Central memory CD4-positive, alpha-beta T cell (primary cell): ENCODE measurements around the gene FKBP14.

ENCODE experiments used
- DNase-seq: peaks from one replicate; pipeline ENCODE4 v3.0.0; 2022

FKBP14 gene

GRCh38 chr7:30032310-30033125, 6.0 kb upstream of the FKBP14 start:
- no peak for DNase-seq

GRCh38 chr7:30029696-30030095, 3.2 kb upstream of the FKBP14 start:
- DNase-seq, result no peak

GRCh38 chr7:30028749-30029635, 2.5 kb upstream of the FKBP14 start:
- peak; percentile 22 for DNase-seq

GRCh38 chr7:30028216-30028748, 1.8 kb upstream of the FKBP14 start, which contains the start of gene PLEKHA8:
Gene PLEKHA8 (plus strand): TSS chr7:30028412. CDS start chr7:30028763, 351 bp downstream.
- peak; percentile 84 for DNase-seq

- DNase-seq, result no peak
Observed at GRCh38 chr7:30027740-30028215, 1.3 kb upstream of the FKBP14 start.

GRCh38 chr7:30027065-30027456, 559 bp upstream of the FKBP14 start:
- DNase-seq, result peak; percentile 60

- no peak for DNase-seq
Observed at GRCh38 chr7:30023524-30023923, 3.0 kb downstream of the FKBP14 start.

- DNase-seq, result no peak
Observed at GRCh38 chr7:30022991-30023390, 3.5 kb downstream of the FKBP14 start.

- DNase-seq, result no peak
Observed at GRCh38 chr7:30020535-30020934, 6.0 kb downstream of the FKBP14 start.

- DNase-seq, result no peak
Observed at GRCh38 chr7:30019960-30020359, 6.5 kb downstream of the FKBP14 start.

- DNase-seq, result no peak
Observed at GRCh38 chr7:30019387-30019786, 7.1 kb downstream of the FKBP14 start.

GRCh38 chr7:30018451-30018850, 8.1 kb downstream of the FKBP14 start:
- no peak for DNase-seq

- DNase-seq, result no peak
Observed at GRCh38 chr7:30012757-30013156, 13.7 kb downstream of the FKBP14 start.

- no peak for DNase-seq
Observed at GRCh38 chr7:30010021-30010420, 16.5 kb downstream of the FKBP14 start.

GRCh38 chr7:30005464-30005863, 21.0 kb downstream of the FKBP14 start:
- no peak for DNase-seq

- DNase-seq, result no peak
Observed at GRCh38 chr7:30003098-30003497, 23.4 kb downstream of the FKBP14 start.

- no peak for DNase-seq
Observed at GRCh38 chr7:30001998-30002397, 24.5 kb downstream of the FKBP14 start.

GRCh38 chr7:29998489-29998888, 28.0 kb downstream of the FKBP14 start:
- DNase-seq, result no peak

- DNase-seq, result no peak
Observed at GRCh38 chr7:29996321-29996720, 30.2 kb downstream of the FKBP14 start.

GRCh38 chr7:29995652-29996051, 30.9 kb downstream of the FKBP14 start:
- DNase-seq, result no peak

- no peak for DNase-seq
Observed at GRCh38 chr7:29993140-29993539, 33.4 kb downstream of the FKBP14 start.

GRCh38 chr7:29991937-29992336, 34.6 kb downstream of the FKBP14 start:
- no peak for DNase-seq

GRCh38 chr7:29990931-29991330, 35.6 kb downstream of the FKBP14 start:
- no peak for DNase-seq
